Measurements from ENCODE around the gene WNK2.
A peak's percentile ranks its signal among the peaks of the same experiment; 100 is the strongest.

Gene WNK2

GRCh38 chr9:93256878-93257807 lies 73.2 kb downstream of the WNK2 start:
- DNase-seq: no peak

GRCh38 chr9:93257808-93258331 lies 73.9 kb downstream of the WNK2 start:
- no peak for DNase-seq

GRCh38 chr9:93258419-93258817 lies 74.5 kb downstream of the WNK2 start:
- no peak for DNase-seq

GRCh38 chr9:93258818-93259489 lies 75.0 kb downstream of the WNK2 start:
- no peak for DNase-seq

- DNase-seq: no peak
Measured at GRCh38 chr9:93259490-93260262, 75.7 kb downstream of the WNK2 start.

- no peak for DNase-seq
Measured at GRCh38 chr9:93260263-93261066, 76.5 kb downstream of the WNK2 start.

- no peak for DNase-seq
Measured at GRCh38 chr9:93261281-93261680, 77.3 kb downstream of the WNK2 start.

- no peak for DNase-seq
Measured at GRCh38 chr9:93261735-93262523, 78.0 kb downstream of the WNK2 start.

GRCh38 chr9:93262537-93263310 lies 78.8 kb downstream of the WNK2 start:
- DNase-seq: peak; percentile 51

GRCh38 chr9:93263334-93264229 lies 79.6 kb downstream of the WNK2 start:
- no peak for DNase-seq

- DNase-seq: no peak
Measured at GRCh38 chr9:93264338-93265125, 80.6 kb downstream of the WNK2 start.

- DNase-seq: no peak
Measured at GRCh38 chr9:93265301-93265971, 81.5 kb downstream of the WNK2 start.

GRCh38 chr9:93265972-93266371 lies 82.0 kb downstream of the WNK2 start:
- DNase-seq: no peak

- no peak for DNase-seq
Measured at GRCh38 chr9:93266521-93267001, 82.6 kb downstream of the WNK2 start.

- no peak for DNase-seq
Measured at GRCh38 chr9:93267091-93267541, 83.2 kb downstream of the WNK2 start.

GRCh38 chr9:93267681-93268505 lies 84.0 kb downstream of the WNK2 start:
- DNase-seq: no peak

Measured in NCI-H1092 (cell line).